Glomerular endothelial cell (primary cell): ENCODE measurements around the gene CFAP99. TPM values are rescaled to one million over a fixed set of nuclear protein-coding genes. Genes with fewer than 3 reads are reported as not detected.

Source experiments
- DNase-seq: peaks from one replicate; pipeline ENCODE4 v3.0.0-alpha.2; 2011; ENCODE audit warnings: low read depth, low spot score; ENCODE audit errors: extremely low read depth
- total RNA-seq: library from RNA; depleted of rRNA; stranded (reverse); fragments of >200 nt; gene quantifications from 2 replicates; pipeline ENCODE4 v1.2.3, GENCODE V29; 2015

The CFAP99 gene
- total RNA-seq, 1 donor from 2014 or later: not detected

GRCh38 chr4:2445130-2445529 is 26.4 kb downstream of the CFAP99 start:
- DNase-seq: no peak

GRCh38 chr4:2445571-2445970 is 26.8 kb downstream of the CFAP99 start:
- DNase-seq: no peak

GRCh38 chr4:2446656-2447564 is 28.2 kb downstream of the CFAP99 start:
- no peak for DNase-seq

GRCh38 chr4:2448589-2448988 is 29.8 kb downstream of the CFAP99 start:
- no peak for DNase-seq

GRCh38 chr4:2449051-2449450 is 30.3 kb downstream of the CFAP99 start:
- no peak for DNase-seq

GRCh38 chr4:2449511-2450392 is 31.0 kb downstream of the CFAP99 start:
- no peak for DNase-seq

- DNase-seq: no peak
Measured at GRCh38 chr4:2450394-2451035, 31.8 kb downstream of the CFAP99 start.

- DNase-seq: no peak
Measured at GRCh38 chr4:2451036-2451520, 32.3 kb downstream of the CFAP99 start.

GRCh38 chr4:2451821-2452785 is 33.3 kb downstream of the CFAP99 start:
- DNase-seq: no peak

- DNase-seq: no peak
Measured at GRCh38 chr4:2457481-2458295, 38.9 kb downstream of the CFAP99 start.

- DNase-seq: no peak
Measured at GRCh38 chr4:2458546-2459491, 40.1 kb downstream of the CFAP99 start.

GRCh38 chr4:2459589-2460349 is 41.0 kb downstream of the CFAP99 start:
- DNase-seq: no peak

- DNase-seq: no peak
Measured at GRCh38 chr4:2461246-2461960, 42.6 kb downstream of the CFAP99 start.

- no peak for DNase-seq
Measured at GRCh38 chr4:2462218-2462991, 43.6 kb downstream of the CFAP99 start.

GRCh38 chr4:2462992-2463762 is 44.4 kb downstream of the CFAP99 start:
- no peak for DNase-seq
